Cerebellar nuclear complex (tissue), 1 donor: ENCODE data around the gene DUS1L.

Experiments
- DNase-seq, 2 experiments: peaks; one replicate each; lab custom pipeline; 2025; lab: John Stamatoyannopoulos, UW

The DUS1L gene

DNA sequence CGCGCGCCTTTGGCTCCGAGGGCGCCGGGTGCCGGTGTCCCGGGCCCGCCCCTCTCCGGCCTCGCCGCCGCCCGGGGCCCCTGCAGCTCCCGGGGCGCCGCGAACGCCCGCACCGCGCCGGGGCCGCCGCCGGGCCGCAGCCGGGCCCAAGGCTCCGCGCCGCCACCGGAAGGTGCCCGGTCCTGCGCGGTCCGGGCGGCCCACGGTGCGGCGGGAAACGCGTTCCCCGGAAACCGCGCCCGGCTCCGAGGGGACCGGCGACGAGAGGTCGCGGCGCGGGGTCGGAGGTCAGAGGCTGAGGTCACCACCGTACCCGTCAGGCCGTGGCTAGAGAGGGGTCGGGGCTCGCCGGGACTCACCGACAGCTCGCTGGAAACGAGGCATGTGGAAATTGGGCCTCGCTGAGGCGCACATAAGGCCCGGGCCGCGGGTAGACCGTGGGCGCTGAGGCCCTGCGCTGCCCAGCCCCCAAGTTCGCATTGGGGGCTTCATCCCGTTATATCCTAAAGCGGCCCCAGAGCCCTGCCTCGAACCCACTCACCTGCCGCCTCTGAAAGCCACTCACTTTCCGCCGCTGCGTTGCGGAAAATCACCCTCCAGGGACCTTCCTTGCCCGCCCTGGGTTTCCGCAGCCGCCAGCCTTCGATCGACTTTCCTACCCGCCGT is at the start of gene DUS1L:
TSS of gene DUS1L (minus strand) at position 167 of the 666 bp plus-strand sequence. CDS start 745 bp downstream, outside the sequence.
- no peak for DNase-seq

GRCh38 chr17:82114872-82115271 is 49.3 kb upstream of the DUS1L start:
- no peak for DNase-seq

GRCh38 chr17:82114447-82114846 is 48.8 kb upstream of the DUS1L start:
- DNase-seq: no peak

- no peak for DNase-seq
Measured at GRCh38 chr17:82113941-82114340, 48.3 kb upstream of the DUS1L start.

DNA sequence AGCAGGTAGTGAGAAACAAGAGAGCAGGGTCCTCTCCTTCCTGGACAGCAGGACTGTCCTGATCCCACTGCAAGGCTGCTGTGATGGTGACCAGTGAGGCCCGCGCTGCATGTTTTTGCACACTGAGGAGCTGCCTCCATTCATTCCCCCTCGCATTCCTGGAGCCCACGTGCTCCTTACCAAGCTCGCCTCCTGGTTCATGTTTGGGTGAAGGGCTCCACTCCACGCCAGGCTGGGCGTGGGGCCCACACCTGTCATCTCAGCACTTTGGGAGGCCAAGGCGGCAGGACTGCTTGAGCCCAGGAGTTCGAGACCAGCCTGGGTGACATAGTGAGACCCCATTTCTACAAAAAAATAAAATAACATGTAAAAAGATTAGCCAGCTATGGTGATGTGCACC is 47.8 kb upstream of the DUS1L start:
- no peak for DNase-seq

DNA sequence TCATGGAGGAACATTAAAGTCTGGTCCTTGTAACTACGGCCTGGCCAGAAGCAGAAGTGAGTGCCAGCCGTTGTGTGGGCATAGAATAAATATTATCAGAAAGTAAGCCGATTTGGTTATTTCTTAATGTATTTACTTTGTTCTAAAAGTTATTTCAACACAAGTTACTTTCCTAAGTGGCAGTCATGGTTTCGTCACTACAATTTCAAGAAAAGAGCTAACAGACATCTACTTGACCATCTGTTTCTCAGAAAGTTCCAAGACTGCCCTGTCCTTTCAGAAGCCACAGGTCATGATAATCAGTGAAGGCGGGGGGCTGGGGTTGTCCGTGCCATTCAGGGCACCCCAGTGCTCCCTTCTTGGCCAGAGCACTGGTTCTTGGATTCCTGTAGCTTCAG is 47.3 kb upstream of the DUS1L start:
- DNase-seq: no peak

DNA sequence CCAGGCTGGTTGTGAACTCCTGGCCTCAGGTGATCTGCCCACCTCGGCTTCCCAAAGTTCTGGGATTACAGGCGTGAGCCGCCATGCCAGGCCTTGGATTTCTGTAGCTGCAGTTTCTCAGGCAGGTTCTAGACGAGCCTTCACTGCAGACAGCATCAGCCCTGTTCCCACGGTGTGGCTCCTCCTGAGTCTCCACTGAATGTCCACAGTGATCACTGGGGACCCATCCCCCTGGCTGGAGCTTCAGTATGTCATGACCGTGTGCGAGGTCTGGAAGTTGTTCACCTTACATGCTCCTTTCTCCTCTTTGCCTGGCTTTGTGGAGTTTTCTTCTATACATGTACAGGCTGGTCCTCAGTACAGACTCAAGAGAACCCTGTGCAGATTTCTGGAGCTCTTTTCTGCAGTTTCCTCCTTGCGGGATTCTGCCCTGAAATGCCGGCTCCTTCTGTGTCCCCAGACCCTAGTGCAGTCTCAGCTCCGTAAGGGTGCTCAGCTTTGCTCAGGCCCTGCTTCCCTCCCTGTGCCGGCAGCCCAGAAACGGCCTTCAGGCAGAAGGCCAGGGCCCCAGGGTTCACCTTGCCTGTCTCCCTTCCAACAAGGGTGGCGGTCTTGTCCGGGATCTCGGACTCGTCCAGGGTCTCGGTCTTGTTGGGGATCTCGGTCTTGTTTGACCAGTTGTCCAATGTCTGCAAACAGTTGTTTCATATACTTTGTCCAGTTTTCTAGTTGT is 46.7 kb upstream of the DUS1L start:
- no peak for DNase-seq

DNA sequence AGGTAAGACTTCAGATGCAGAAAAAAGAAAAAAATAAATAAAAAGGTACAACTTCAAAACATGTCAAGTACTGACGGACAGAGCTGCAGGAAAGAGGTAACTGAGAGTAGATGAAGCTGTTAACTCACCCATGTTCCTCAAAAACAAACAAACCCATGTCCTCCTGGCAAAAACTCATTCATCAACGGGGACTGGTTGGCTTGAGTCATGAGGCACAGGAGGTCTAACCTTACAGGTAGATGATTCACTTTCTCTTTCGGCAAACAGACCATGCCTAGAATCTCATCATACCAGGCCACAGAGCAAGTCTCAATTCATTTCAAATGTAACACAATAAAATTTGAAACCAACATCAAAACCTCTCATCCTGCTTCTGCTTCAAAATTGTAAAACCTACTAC is 44.7 kb upstream of the DUS1L start:
- DNase-seq: no peak

- no peak for DNase-seq
Measured at GRCh38 chr17:82108961-82109475, 43.4 kb upstream of the DUS1L start.

- no peak for DNase-seq
Measured at GRCh38 chr17:82108496-82108945, 42.9 kb upstream of the DUS1L start.

DNA sequence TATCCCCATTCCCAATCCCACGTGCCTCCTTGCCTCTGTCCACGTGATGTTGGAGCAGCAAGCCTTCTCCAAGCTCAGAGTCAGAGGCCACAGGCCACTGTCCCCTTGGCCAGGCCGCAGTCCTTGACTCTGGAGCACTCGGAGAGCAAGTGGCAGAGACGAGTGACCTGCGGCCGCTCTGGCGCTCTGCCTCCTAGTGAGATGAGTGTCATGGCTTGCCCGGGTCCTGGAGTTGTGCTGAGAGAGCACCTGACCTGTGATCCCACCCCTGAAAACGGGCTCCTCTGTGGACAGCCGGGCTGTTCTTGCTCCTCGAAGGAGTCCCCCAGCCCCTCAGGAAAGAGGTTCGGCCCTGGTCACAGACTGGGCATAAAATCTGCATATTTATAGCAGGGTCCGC is 42.4 kb upstream of the DUS1L start:
- DNase-seq: no peak

DNA sequence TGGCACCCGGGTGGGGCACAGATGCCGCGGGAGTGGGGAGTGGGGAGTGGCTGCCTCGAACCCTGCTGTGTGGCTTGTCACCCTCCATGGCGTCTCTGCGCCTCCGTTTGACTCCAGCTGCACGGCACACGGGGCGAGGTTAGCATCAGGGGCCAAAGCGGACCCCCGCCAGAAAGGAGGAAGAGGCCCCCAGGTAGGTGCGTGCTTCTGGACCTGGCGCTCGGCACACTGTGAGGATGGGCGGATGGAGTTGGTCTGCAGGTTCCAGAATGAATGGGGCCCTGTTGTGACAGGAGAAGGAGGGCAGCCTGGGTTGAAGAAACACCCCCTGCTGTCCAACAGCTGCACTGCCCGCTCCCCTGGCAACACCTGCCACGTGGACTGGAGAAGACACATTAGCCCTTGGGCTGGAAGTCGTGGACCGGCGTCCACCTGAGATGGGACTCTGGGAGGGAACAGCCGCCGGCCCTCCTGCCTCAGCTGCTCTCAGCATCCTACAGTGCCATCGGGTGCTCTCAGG is 41.8 kb upstream of the DUS1L start:
- DNase-seq: no peak

- no peak for DNase-seq
Measured at GRCh38 chr17:82106688-82107305, 41.2 kb upstream of the DUS1L start.

DNA sequence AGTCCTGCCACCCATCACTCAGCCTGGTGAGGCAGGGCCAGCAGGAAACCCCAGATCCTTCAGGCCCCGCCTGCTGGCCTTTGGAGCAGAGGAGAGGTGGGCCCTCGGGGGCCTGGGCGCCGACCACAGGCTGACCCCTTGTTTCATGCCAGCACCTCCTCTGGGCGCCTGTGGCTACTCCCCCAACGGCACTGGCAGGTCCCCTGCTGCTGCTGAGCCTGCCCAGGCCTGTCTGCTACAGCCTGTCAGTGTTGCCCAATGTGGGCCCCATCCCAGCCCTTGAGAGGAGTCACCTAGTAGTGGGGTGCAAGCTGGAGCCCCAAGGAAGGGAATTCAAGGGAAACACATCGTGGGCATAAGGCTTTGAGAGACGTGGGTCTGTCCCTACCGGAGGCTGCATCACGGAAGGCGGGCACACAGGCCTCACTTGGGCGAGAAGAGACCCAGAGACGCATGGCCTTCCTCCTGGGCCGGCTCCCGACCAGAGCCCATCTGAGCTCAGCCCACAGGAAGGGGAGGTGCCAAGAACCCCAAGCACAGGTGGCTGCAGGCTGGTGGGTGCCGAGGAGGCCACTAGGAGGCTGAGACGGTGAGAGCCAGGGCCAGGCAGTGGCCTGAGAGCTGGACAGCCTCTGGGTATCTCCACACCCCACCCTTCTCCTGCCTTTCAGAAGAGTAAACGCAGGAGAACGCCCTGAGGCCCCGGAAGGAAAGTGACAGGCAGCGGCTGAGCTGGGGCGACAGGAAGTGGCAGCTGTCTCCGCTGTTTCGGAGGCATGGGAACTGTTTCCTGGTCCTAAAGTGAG is 40.5 kb upstream of the DUS1L start:
- no peak for DNase-seq

GRCh38 chr17:82105417-82105881 is 39.8 kb upstream of the DUS1L start:
- DNase-seq: no peak

- DNase-seq: no peak
Measured at GRCh38 chr17:82104797-82105416, 39.3 kb upstream of the DUS1L start.

DNA sequence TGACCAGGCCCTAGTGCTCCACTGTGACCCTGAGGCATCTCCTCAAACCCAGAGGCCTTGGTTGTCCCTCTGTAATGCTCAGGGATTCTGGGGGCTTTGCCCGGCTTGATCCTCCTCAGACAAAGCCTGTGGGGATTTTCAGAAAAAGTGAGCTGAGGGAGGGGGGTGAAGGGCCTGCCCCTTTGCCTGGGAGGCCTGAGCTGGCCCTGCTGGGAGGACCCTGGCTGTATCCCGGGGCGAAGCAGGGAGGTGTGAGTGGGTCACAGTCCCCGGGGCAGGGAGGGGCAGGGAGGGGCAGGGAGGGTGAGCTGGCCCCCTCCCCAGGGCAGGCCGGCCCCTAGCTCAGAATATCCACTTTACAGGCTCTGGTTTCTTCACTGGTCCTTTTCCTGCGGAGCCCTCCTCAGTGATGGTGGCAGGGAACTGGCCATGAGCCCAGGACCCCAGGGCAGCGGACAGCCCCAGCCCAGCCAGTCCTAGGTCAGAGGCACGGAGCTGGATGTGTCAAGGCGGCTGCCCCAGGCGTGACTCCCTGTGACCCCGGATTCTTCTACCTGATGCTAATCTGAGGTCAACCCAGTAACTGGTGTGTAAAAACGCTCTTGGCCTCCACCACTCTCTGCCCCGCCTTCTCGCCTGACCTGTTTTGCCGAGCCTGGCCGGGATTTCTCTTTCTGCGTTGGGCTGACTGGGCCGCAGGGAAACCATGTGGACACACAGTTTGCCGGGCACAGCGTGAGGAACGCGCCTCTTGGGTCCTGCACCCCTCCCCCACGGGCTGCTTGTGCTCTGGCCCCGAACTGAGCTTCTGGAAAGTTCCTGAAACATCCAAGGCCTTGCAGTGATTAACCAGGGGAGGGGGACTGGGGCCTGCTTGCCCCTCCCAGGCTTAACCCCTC is 38.2 kb upstream of the DUS1L start:
- no peak for DNase-seq

DNA sequence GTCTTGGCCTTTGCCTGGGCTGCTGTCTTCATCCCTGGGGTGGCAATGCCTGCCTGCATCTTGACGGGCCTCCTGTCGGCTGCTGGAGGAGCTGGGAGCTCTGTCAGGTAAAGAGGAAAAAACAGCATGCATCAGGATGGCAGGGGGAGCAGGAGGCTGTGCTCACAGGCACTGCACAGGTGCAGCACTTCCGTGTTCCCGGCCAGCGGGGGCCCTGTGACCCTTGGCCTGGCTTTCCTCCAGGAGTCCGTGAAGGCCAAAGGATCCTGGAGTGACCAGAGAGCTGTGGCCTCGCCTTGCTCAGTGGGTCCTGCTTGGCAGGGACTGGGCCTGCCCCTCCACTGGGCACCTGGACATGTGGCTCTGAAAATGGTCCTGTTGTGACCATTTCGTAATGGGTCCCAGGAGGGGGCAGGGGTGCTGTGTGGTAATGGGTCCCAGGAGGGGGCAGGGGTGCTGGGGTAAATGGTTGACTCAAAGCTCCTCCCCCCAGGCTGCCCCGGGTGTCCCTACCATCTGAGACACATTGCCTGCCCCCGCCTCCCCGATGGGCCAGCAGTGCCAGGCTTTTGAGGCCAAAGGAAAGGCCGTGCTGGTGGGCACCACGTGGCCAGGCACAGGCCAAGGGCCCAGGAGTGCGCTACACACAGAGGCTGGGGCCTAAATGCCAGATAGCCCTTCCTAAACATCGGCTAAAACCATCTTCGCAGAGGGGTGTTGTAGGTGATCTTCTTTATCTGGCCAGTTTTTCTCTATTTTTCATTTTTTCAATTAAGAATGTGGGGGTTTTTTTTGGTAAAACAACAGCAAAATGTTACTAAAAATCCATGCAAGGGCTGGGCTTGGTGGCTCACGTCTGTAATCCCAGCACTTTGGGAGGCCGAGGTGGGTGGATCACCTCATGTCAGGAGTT is 36.4 kb upstream of the DUS1L start:
- DNase-seq: no peak

DNA sequence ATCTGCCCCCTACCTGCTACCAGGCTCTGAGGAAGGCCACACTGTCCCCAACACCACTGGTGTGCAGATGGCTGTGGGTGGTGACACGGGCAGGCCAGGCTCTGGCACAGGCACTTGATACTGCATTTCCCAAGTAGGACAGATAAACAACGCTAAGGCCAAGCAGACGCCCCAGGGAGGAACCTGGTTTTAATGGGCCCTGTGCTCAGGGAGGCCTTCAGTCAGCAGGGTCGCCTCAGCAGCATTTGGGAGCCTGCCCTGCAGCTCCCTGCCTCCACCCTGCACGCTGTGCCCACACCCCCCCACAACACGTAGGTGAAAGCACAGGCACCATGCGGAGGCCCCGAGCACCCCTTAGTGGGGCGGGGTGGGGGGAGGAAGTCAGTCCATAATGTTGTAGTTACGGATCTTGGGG is 35.7 kb upstream of the DUS1L start:
- DNase-seq: no peak
